ENCODE measurements around the gene PROCR. TPM values are rescaled to one million over a fixed set of nuclear protein-coding genes. Genes with fewer than 3 reads are reported as not detected.

Gene PROCR
- total and polyA plus RNA-seq, 9 of the 15 experiments (the other 6 are each of a cell fraction or from before 2014, with no cell fraction given), result 1.6 to 7.1 (median 4.0) TPM

DNA sequence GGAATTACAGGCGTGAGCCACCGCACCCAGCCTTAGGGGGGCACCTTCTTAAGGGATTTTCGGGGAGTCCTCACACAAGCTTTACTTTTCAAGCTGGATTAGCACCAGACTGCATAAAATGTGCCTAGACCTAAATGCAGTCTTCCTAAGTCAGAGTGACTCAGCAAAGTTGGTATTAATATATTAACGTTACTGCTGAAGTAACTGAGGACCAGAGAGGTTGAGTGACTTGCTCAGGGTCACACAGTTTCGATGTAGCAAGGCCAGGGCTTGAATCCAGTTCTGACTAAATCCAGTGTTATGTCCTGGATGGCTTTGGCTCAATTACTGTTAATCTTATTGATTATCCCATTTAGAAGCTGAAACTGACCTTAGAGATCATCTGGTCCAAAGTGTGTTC lies 38.1 kb upstream of the PROCR start (continued):
- TF ChIP-seq ZNF717 (CRISPR knock-in tag; IDR thresholded peaks at IDR 0.05) (no peak), COPS2 (conservative IDR thresholded peaks at IDR 0.05) (no peak), ZNF766 (CRISPR knock-in tag; conservative IDR thresholded peaks at IDR 0.05) (no peak), RBM34 (IDR thresholded peaks at IDR 0.05; ENCODE audit: borderline replicate concordance, insufficient read depth, low read length) (no peak), LCOR (CRISPR knock-in tag; IDR thresholded peaks at IDR 0.05) (no peak), C11orf30 (IDR thresholded peaks at IDR 0.05; ENCODE audit: low read depth) (peak; percentile 81), ZNF3 (CRISPR knock-in tag; IDR thresholded peaks at IDR 0.05) (no peak), POLR2H (tag; IDR thresholded peaks at IDR 0.05; ENCODE audit: low read depth) (no peak), NFE2 (IDR thresholded peaks at IDR 0.05; ENCODE audit: low read depth) (peak; percentile 76), MCM3 (IDR thresholded peaks at IDR 0.05) (no peak), ADNP (tag; IDR thresholded peaks at IDR 0.05) (0 out of 2 replicates have a peak, but pooled peaks have one; percentile 16), MECOM (CRISPR knock-in tag; IDR thresholded peaks at IDR 0.05) (no peak), MAFF (IDR thresholded peaks at IDR 0.05; ENCODE audit: low read length) (peak; percentile 76), MAFG (tag; conservative IDR thresholded peaks at IDR 0.05) (peak; percentile 85), RBFOX2 (IDR thresholded peaks at IDR 0.05; ENCODE audit: low read depth, low read length) (no peak), EZH2 (IDR thresholded peaks at IDR 0.05; ENCODE audit: borderline replicate concordance, low read depth, low read length) (no peak), SAFB (IDR thresholded peaks at IDR 0.05; ENCODE audit: borderline replicate concordance, low read depth, low read length) (no peak), SREBF2 (CRISPR knock-in tag; IDR thresholded peaks at IDR 0.05) (no peak), ZNF311 (CRISPR knock-in tag; IDR thresholded peaks at IDR 0.05) (no peak), ZNF175 (CRISPR knock-in tag; IDR thresholded peaks at IDR 0.05; ENCODE audit: low read depth) (no peak), HLTF (IDR thresholded peaks at IDR 0.05) (no peak), JUND (IDR thresholded peaks at IDR 0.05; ENCODE audit: borderline replicate concordance, low read depth, low read length) (no peak), JUND (tag; IDR thresholded peaks at IDR 0.05; ENCODE audit: borderline replicate concordance, low read depth, low read length) (no peak), HNRNPH1 (optimal IDR thresholded peaks at IDR 0.05; ENCODE audit: low read depth, low read length) (no peak), BMI1 (IDR thresholded peaks at IDR 0.05; ENCODE audit: low read length) (no peak), TAL1 (IDR thresholded peaks at IDR 0.05) (no peak), BCOR (IDR thresholded peaks at IDR 0.05) (peak; percentile 82), RBM17 (IDR thresholded peaks at IDR 0.05; ENCODE audit: borderline replicate concordance, low read depth, low read length) (no peak)
- TF ChIP-seq, protein P1, sequence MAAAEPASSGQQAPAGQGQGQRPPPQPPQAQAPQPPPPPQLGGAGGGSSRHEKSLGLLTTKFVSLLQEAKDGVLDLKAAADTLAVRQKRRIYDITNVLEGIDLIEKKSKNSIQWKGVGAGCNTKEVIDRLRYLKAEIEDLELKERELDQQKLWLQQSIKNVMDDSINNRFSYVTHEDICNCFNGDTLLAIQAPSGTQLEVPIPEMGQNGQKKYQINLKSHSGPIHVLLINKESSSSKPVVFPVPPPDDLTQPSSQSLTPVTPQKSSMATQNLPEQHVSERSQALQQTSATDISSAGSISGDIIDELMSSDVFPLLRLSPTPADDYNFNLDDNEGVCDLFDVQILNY (CRISPR knock-in tag; IDR thresholded peaks at IDR 0.05), result no peak
- TF ChIP-seq, protein P2, sequence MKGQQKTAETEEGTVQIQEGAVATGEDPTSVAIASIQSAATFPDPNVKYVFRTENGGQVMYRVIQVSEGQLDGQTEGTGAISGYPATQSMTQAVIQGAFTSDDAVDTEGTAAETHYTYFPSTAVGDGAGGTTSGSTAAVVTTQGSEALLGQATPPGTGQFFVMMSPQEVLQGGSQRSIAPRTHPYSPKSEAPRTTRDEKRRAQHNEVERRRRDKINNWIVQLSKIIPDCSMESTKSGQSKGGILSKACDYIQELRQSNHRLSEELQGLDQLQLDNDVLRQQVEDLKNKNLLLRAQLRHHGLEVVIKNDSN (CRISPR knock-in tag; IDR thresholded peaks at IDR 0.05), result no peak
- TF ChIP-seq, protein P3, sequence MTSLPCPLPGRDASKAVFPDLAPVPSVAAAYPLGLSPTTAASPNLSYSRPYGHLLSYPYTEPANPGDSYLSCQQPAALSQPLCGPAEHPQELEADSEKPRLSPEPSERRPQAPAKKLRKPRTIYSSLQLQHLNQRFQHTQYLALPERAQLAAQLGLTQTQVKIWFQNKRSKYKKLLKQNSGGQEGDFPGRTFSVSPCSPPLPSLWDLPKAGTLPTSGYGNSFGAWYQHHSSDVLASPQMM (CRISPR knock-in tag; IDR thresholded peaks at IDR 0.05), result no peak
- TF ChIP-seq, protein P4, sequence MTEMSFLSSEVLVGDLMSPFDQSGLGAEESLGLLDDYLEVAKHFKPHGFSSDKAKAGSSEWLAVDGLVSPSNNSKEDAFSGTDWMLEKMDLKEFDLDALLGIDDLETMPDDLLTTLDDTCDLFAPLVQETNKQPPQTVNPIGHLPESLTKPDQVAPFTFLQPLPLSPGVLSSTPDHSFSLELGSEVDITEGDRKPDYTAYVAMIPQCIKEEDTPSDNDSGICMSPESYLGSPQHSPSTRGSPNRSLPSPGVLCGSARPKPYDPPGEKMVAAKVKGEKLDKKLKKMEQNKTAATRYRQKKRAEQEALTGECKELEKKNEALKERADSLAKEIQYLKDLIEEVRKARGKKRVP (CRISPR knock-in tag; IDR thresholded peaks at IDR 0.05), result no peak
